HCT116 (cell line): ENCODE measurements around the gene FAM168A.

Source experiments
- EZH2 ChIP-seq: fragments of 200-600 bp; sonication (generic); IDR thresholded peaks from 2 replicates; pipeline ENCODE4 v1.6.1; 2017; ENCODE audit warnings: antibody characterized with exemption, mixed run types
- EZH2phosphoT487 ChIP-seq: fragments of 200-600 bp; IDR thresholded peaks from 2 replicates; pipeline ENCODE4 v1.6.1; 2018; ENCODE audit warnings: antibody characterized with exemption, borderline replicate concordance
- POLR2A ChIP-seq: IDR thresholded peaks from 2 replicates; pipeline ENCODE4 v1.7.0; 2011; ENCODE audit warnings: borderline replicate concordance; ENCODE audit not compliant: insufficient read depth, insufficient read length; ENCODE audit errors: extremely low read depth
- RAD21 ChIP-seq: IDR thresholded peaks from 2 replicates; pipeline ENCODE4 v1.6.1; 2012; ENCODE audit warnings: low read depth, mild to moderate bottlenecking
- TCF7L2 ChIP-seq: IDR thresholded peaks from 2 replicates; pipeline ENCODE4 v1.7.0; 2011; ENCODE audit warnings: borderline replicate concordance, inconsistent platforms; ENCODE audit not compliant: insufficient read depth, insufficient read length; ENCODE audit errors: extremely low read depth
- ZNF274 ChIP-seq: fragments of 200-500 bp; sonication (Bioruptor generic); IDR thresholded peaks from 2 replicates; pipeline ENCODE4 v1.6.1; 2014; ENCODE audit warnings: mild to moderate bottlenecking, low read depth, low read length, inconsistent platforms
- TF ChIP-seq, protein P1 (sequence below), 3 experiments: fragments of 200-600 bp in 1 of 3; sonication (generic) in 1 of 3; IDR thresholded peaks in 2 of 3; conservative IDR thresholded peaks in 1 of 3; 2 replicates each; pipeline ENCODE4 v1.5.1; 2012 to 2017; ENCODE audit warnings: low read depth in 2 of 3, low read length in 2 of 3, antibody characterized with exemption in 1 of 3, borderline replicate concordance in 1 of 3, control low read depth in 1 of 3, mild to moderate bottlenecking in 1 of 3, mixed read lengths in 1 of 3, mixed run types in 1 of 3, moderate library complexity in 1 of 3; ENCODE audit not compliant: insufficient read depth in 1 of 3
- TF ChIP-seq, protein P2 (sequence below): IDR thresholded peaks from 2 replicates; pipeline ENCODE4 v1.6.1; 2012

GRCh38 chr11:73528483-73529203 lies 69.3 kb downstream of the FAM168A start:
- TF ChIP-seq, protein P1, sequence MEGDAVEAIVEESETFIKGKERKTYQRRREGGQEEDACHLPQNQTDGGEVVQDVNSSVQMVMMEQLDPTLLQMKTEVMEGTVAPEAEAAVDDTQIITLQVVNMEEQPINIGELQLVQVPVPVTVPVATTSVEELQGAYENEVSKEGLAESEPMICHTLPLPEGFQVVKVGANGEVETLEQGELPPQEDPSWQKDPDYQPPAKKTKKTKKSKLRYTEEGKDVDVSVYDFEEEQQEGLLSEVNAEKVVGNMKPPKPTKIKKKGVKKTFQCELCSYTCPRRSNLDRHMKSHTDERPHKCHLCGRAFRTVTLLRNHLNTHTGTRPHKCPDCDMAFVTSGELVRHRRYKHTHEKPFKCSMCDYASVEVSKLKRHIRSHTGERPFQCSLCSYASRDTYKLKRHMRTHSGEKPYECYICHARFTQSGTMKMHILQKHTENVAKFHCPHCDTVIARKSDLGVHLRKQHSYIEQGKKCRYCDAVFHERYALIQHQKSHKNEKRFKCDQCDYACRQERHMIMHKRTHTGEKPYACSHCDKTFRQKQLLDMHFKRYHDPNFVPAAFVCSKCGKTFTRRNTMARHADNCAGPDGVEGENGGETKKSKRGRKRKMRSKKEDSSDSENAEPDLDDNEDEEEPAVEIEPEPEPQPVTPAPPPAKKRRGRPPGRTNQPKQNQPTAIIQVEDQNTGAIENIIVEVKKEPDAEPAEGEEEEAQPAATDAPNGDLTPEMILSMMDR (IDR thresholded peaks at IDR 0.05 in 2 of 3, conservative IDR thresholded peaks at IDR 0.05 in 1 of 3; ENCODE audit: borderline replicate concordance in 1 of 3, insufficient read depth in 1 of 3, low read depth in 2 of 3, low read length in 2 of 3): no peak
- TF ChIP-seq EZH2: no peak
- TF ChIP-seq ZNF274: no peak
- no peak for TF ChIP-seq POLR2A
- TF ChIP-seq TCF7L2: no peak
- TF ChIP-seq EZH2phosphoT487: no peak
- no peak for TF ChIP-seq RAD21
- TF ChIP-seq, protein P2, sequence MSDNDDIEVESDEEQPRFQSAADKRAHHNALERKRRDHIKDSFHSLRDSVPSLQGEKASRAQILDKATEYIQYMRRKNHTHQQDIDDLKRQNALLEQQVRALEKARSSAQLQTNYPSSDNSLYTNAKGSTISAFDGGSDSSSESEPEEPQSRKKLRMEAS: no peak
